ENCODE results near the gene EPHB1.
"Not testable (repeated sequence)": the region's sequence is repeated elsewhere in the genome, so short reads cannot be mapped to it uniquely, and the experiment has no call there.

The EPHB1 gene

DNA sequence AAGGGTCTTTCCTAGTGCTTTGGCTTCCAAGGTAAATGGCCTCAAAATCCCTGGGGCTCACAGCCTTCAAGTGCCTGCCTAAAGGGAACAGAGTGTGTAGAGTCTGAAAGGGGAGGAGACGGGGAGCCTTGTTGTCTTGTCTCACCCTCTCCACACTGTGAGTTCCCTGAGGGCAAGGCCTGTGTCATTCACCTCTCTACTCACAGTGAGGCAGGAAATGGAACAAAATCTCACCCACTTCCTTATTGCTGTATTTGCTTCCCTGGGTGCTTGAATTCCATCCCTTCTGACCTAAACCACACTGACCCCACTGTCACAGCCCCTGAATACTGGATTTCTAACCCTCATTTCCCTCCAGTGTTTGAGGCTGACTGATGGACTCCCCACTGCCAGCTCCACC lies 197.5 kb downstream of the EPHB1 start:
- ChIA-PET CTCF (no interaction called here), POLR2A (no interaction called here)
- TF ChIP-seq, protein P1, sequence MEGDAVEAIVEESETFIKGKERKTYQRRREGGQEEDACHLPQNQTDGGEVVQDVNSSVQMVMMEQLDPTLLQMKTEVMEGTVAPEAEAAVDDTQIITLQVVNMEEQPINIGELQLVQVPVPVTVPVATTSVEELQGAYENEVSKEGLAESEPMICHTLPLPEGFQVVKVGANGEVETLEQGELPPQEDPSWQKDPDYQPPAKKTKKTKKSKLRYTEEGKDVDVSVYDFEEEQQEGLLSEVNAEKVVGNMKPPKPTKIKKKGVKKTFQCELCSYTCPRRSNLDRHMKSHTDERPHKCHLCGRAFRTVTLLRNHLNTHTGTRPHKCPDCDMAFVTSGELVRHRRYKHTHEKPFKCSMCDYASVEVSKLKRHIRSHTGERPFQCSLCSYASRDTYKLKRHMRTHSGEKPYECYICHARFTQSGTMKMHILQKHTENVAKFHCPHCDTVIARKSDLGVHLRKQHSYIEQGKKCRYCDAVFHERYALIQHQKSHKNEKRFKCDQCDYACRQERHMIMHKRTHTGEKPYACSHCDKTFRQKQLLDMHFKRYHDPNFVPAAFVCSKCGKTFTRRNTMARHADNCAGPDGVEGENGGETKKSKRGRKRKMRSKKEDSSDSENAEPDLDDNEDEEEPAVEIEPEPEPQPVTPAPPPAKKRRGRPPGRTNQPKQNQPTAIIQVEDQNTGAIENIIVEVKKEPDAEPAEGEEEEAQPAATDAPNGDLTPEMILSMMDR (IDR thresholded peaks at IDR 0.05; ENCODE audit: insufficient read depth, low read length, missing control alignments) = no peak
- no peak for DNase-seq (ENCODE audit: low read depth, low spot score)
- H3K4me3 ChIP-seq (ENCODE audit: low read depth, low read length) = no peak overlapping the region

- H3K4me3 ChIP-seq (ENCODE audit: low read depth, low read length) = no peak overlapping the region
- TF ChIP-seq, protein P1 (IDR thresholded peaks at IDR 0.05; ENCODE audit: insufficient read depth, low read length, missing control alignments) = no peak
- ChIA-PET CTCF (no interaction called here), POLR2A (no interaction called here)
- DNase-seq (ENCODE audit: low read depth, low spot score) = no peak
These were observed 198.0 kb downstream of the EPHB1 start for GRCh38 chr3:134993011-134993410.

- POLR2A ChIA-PET = no interaction called here
- no peak for DNase-seq (ENCODE audit: low read depth, low spot score)
- TF ChIP-seq, protein P1 (IDR thresholded peaks at IDR 0.05; ENCODE audit: insufficient read depth, low read length, missing control alignments) = no peak
- H3K4me3 ChIP-seq (ENCODE audit: low read depth, low read length) = no peak overlapping the region
- CTCF ChIA-PET = no interaction called here
These were observed 203.1 kb downstream of the EPHB1 start for GRCh38 chr3:134998158-134998557.

DNA sequence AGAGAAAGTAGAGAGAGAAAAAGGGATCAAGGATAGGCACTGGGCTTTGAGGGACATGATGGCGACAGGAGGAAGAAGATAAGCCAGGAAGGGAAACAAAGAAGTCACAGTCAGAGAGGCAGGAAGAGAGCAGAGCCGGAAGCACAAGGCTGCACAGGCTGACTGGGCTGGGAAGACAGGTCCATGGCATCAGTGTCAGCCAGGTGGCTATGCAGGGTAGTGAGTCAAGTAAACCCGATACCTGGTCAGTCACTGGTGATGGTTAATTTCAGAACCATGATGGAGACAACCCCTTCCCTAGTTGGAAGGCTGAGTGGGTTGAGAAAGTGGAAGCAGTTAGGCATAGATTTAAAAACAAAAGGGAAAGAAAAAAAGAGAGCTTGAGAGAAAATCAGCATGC lies 203.8 kb downstream of the EPHB1 start:
- ChIA-PET POLR2A (no interaction called here), CTCF (no interaction called here)
- H3K4me3 ChIP-seq (ENCODE audit: low read depth, low read length) = no peak overlapping the region
- TF ChIP-seq, protein P1 (IDR thresholded peaks at IDR 0.05; ENCODE audit: insufficient read depth, low read length, missing control alignments) = no peak
- no peak for DNase-seq (ENCODE audit: low read depth, low spot score)

- TF ChIP-seq, protein P1 (IDR thresholded peaks at IDR 0.05; ENCODE audit: insufficient read depth, low read length, missing control alignments) = no peak
- no peak overlapping the region for H3K4me3 ChIP-seq (ENCODE audit: low read depth, low read length)
- CTCF ChIA-PET = no interaction called here
- POLR2A ChIA-PET = no interaction called here
- no peak for DNase-seq (ENCODE audit: low read depth, low spot score)
These were observed 205.4 kb downstream of the EPHB1 start for GRCh38 chr3:135000465-135000864.

DNA sequence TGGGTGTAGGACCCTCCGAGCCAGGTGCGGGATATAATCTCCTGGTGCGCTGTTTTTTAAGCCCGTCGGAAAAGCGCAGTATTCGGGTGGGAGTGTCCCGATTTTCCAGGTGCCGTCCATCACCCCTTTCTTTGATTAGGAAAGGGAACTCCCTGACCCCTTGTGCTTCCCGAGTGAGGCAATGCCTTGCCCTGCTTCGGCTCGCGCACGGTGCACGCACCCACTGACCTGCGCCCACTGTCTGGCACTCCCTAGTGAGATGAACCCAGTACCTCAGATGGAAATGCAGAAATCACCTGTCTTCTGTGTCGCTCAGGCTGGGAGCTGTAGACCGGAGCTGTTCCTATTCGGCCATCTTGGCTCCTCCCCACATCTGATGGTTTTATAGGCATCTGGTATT lies 210.6 kb downstream of the EPHB1 start:
- POLR2A ChIA-PET; DNase-seq (ENCODE audit: low read depth, low spot score); CTCF ChIA-PET; H3K4me3 ChIP-seq (ENCODE audit: low read depth, low read length): not testable (repeated sequence)

DNA sequence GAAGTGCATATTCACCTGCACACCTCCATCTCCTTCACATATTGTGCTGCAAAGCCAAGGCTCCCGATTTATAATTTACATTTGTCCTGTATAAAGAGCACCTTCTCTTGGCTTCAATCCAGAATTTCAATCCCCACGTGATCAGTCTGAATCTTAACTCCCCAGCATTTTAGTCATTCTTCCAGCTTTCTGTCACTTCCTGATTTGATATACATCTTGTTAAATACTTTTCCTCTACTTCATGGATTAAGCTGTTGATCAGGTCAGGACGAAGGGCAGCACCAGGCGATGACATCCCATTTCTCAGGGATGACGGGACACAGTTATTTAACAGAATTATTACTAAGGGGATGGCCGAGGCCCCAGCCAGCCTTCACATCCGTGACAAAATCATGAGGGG lies 212.5 kb downstream of the EPHB1 start:
- TF ChIP-seq, protein P1 (IDR thresholded peaks at IDR 0.05; ENCODE audit: insufficient read depth, low read length, missing control alignments) = no peak
- no peak overlapping the region for H3K4me3 ChIP-seq (ENCODE audit: low read depth, low read length)
- POLR2A ChIA-PET = no interaction called here
- CTCF ChIA-PET = no interaction called here
- DNase-seq (ENCODE audit: low read depth, low spot score) = no peak

Measured in AG04449 (cell line).